ENCODE results near the gene RAI2.

RAI2 gene

GRCh38 chrX:17831255-17831654, 29.8 kb downstream of the RAI2 start:
- no peak overlapping the region for H3K4me3 ChIP-seq (ENCODE audit: low read length, poor library complexity, severe bottlenecking)
- no peaks in the 10 kb centered on the region for H3K4me1 ChIP-seq (ENCODE audit: insufficient read depth, low read length, poor library complexity, severe bottlenecking)
- H3F3A ChIP-seq (ENCODE audit: low read depth) = no peaks in the 10 kb centered on the region
- H3K27me3 ChIP-seq (ENCODE audit: insufficient read depth, low read length, poor library complexity, severe bottlenecking) = no peaks in the 10 kb centered on the region
- H3K9ac ChIP-seq (ENCODE audit: low read depth, low read length, poor library complexity, severe bottlenecking) = no peak overlapping the region
- no peak overlapping the region for H2AFZ ChIP-seq (ENCODE audit: low read length)
- H4K20me1 ChIP-seq (ENCODE audit: insufficient read depth, low read length, poor library complexity, severe bottlenecking) = no peaks in the 10 kb centered on the region
- no peaks in the 10 kb centered on the region for H3K36me3 ChIP-seq (ENCODE audit: insufficient read depth, low read length)
- TF ChIP-seq CTCF (conservative IDR thresholded peaks at IDR 0.05; ENCODE audit: low read length) (no peak), EZH2phosphoT487 (IDR thresholded peaks at IDR 0.05; ENCODE audit: borderline replicate concordance) (no peak)
- H3K9me2 ChIP-seq (replicated peaks; ENCODE audit: low read depth, low read length) = no peaks in the 10 kb centered on the region
- no peaks in the 10 kb centered on the region for H3K9me3 ChIP-seq (ENCODE audit: insufficient read depth, low read depth, low read length)
- H3K4me2 ChIP-seq (ENCODE audit: low read depth, low read length, poor library complexity, severe bottlenecking) = no peak overlapping the region
- H3K79me2 ChIP-seq (ENCODE audit: insufficient read depth, low read length) = no peaks in the 10 kb centered on the region

GRCh38 chrX:17830211-17830610, 30.9 kb downstream of the RAI2 start:
- no peaks in the 10 kb centered on the region for H3K9me3 ChIP-seq (ENCODE audit: insufficient read depth, low read depth, low read length)

GRCh38 chrX:17829566-17829965, 31.5 kb downstream of the RAI2 start:
- TF ChIP-seq CTCF (conservative IDR thresholded peaks at IDR 0.05; ENCODE audit: low read length) (no peak), EZH2phosphoT487 (IDR thresholded peaks at IDR 0.05; ENCODE audit: borderline replicate concordance) (no peak)
- Histone ChIP-seq H3K79me2 (ENCODE audit: insufficient read depth, low read length) (no peaks in the 10 kb centered on the region), H3K27me3 (ENCODE audit: insufficient read depth, low read length, poor library complexity, severe bottlenecking) (no peaks in the 10 kb centered on the region), H3K9me2 (replicated peaks; ENCODE audit: low read depth, low read length) (no peaks in the 10 kb centered on the region), H3K4me1 (ENCODE audit: insufficient read depth, low read length, poor library complexity, severe bottlenecking) (no peaks in the 10 kb centered on the region), H3F3A (ENCODE audit: low read depth) (no peaks in the 10 kb centered on the region), H4K20me1 (ENCODE audit: insufficient read depth, low read length, poor library complexity, severe bottlenecking) (no peaks in the 10 kb centered on the region), H3K4me3 (ENCODE audit: low read length, poor library complexity, severe bottlenecking) (no peak overlapping the region), H3K4me2 (ENCODE audit: low read depth, low read length, poor library complexity, severe bottlenecking) (no peak overlapping the region), H3K36me3 (ENCODE audit: insufficient read depth, low read length) (no peaks in the 10 kb centered on the region), H2AFZ (ENCODE audit: low read length) (no peak overlapping the region), H3K9me3 (ENCODE audit: insufficient read depth, low read depth, low read length) (no peaks in the 10 kb centered on the region), H3K9ac (ENCODE audit: low read depth, low read length, poor library complexity, severe bottlenecking) (no peak overlapping the region)

More at GRCh38 chrX:17830211-17830610, 30.9 kb downstream of the RAI2 start:
- Histone ChIP-seq H3K36me3 (ENCODE audit: insufficient read depth, low read length) (no peaks in the 10 kb centered on the region), H4K20me1 (ENCODE audit: insufficient read depth, low read length, poor library complexity, severe bottlenecking) (no peaks in the 10 kb centered on the region), H3K4me2 (ENCODE audit: low read depth, low read length, poor library complexity, severe bottlenecking) (no peak overlapping the region), H3K9me2 (replicated peaks; ENCODE audit: low read depth, low read length) (no peaks in the 10 kb centered on the region), H3K79me2 (ENCODE audit: insufficient read depth, low read length) (no peaks in the 10 kb centered on the region), H3F3A (ENCODE audit: low read depth) (no peaks in the 10 kb centered on the region), H2AFZ (ENCODE audit: low read length) (no peak overlapping the region), H3K9ac (ENCODE audit: low read depth, low read length, poor library complexity, severe bottlenecking) (no peak overlapping the region), H3K27me3 (ENCODE audit: insufficient read depth, low read length, poor library complexity, severe bottlenecking) (no peaks in the 10 kb centered on the region), H3K4me3 (ENCODE audit: low read length, poor library complexity, severe bottlenecking) (no peak overlapping the region), H3K4me1 (ENCODE audit: insufficient read depth, low read length, poor library complexity, severe bottlenecking) (no peaks in the 10 kb centered on the region)
- TF ChIP-seq CTCF (conservative IDR thresholded peaks at IDR 0.05; ENCODE audit: low read length) = no peak
- TF ChIP-seq EZH2phosphoT487 (IDR thresholded peaks at IDR 0.05; ENCODE audit: borderline replicate concordance) = no peak

Measured in Loucy (cell line).